HCT116 (cell line): ENCODE measurements around the gene C8A. TPM values are rescaled to one million over a fixed set of nuclear protein-coding genes. Genes with fewer than 3 reads are reported as not detected.

Source experiments
- ATAC-seq: fragments of 200-7000 bp; cut with Tn5 transposase; 2 replicates; pipeline ENCODE4 v1.9.1; 2020; ENCODE audit warnings: mild to moderate bottlenecking, moderate library complexity
- BruUV-seq: library from RNA; stranded (reverse); fragments of 400-500 nt; replicated peaks from 2 replicates; lab custom pipeline; 2021; lab: Mats Ljungman, UMichigan
- CTCF ChIA-PET: fragments of 300-600 bp; sonication (Branson Sonifier 250); formaldehyde crosslinking; loops from one replicate; lab custom pipeline; 2021; ENCODE audit warnings: antibody characterized with exemption; lab: Charles Lee
- POLR2A ChIA-PET: fragments of 300-600, 350-600 bp; sonication (Branson Sonifier 250); formaldehyde crosslinking; loops from one replicate; lab custom pipeline; 2021; ENCODE audit warnings: antibody characterized with exemption; lab: Charles Lee
- RAD21 ChIA-PET, 2 experiments: fragments of 300-600 bp; sonication (Branson Sonifier 250); formaldehyde crosslinking; loops; one replicate each; lab custom pipeline; 2023; ENCODE audit warnings: low total read pairs in 2 of 2; ENCODE audit not compliant: uncharacterized antibody in 2 of 2, unreplicated experiment in 2 of 2, low non-redundant PET in 1 of 2; lab: Charles Lee
- DNase-seq: peaks from one replicate; pipeline ENCODE4 v3.0.0-alpha.2; 2010; ENCODE audit warnings: low read depth, low spot score
- H2AFZ ChIP-seq: fragments of 200-600 bp; shearing (Covaris generic), sonication (generic); 2 replicates; pipeline ENCODE4 v1.6.1; 2017; ENCODE audit warnings: low read depth, mixed run types, mixed read lengths, antibody characterized with exemption, low read length; ENCODE audit not compliant: poor library complexity, severe bottlenecking
- H3K27ac ChIP-seq: 2 replicates; pipeline ENCODE4 v1.5.1; 2012; ENCODE audit warnings: low read depth, low read length
- H3K27me3 ChIP-seq: fragments of 200-600 bp; sonication (generic); 2 replicates; pipeline ENCODE4 v1.6.1; 2016; ENCODE audit warnings: mixed run types, low read length, mixed read lengths; ENCODE audit not compliant: insufficient read depth
- H3K36me3 ChIP-seq, 2 experiments: fragments of 200-500 bp in 1 of 2; fragments of 200-600 bp in 1 of 2; sonication (Bioruptor generic) in 1 of 2; sonication (generic) in 1 of 2; 2 replicates each; pipeline versions ENCODE4 v1.5.1 to v1.6.1; 2014 to 2016; ENCODE audit warnings: low read length in 2 of 2, inconsistent platforms in 1 of 2, mixed read lengths in 1 of 2, mixed run types in 1 of 2; ENCODE audit not compliant: insufficient read depth in 2 of 2, control insufficient read depth in 1 of 2
- H3K4me1 ChIP-seq, 2 experiments: fragments of 200-600 bp in 1 of 2; sonication (generic) in 1 of 2; 2 replicates each; pipeline versions ENCODE4 v1.5.1 to v1.6.1; 2012 to 2017; ENCODE audit warnings: low read length in 2 of 2, inconsistent platforms in 1 of 2, mild to moderate bottlenecking in 1 of 2, mixed read lengths in 1 of 2, mixed run types in 1 of 2, moderate library complexity in 1 of 2; ENCODE audit not compliant: insufficient read depth in 2 of 2, control insufficient read depth in 1 of 2
- H3K4me2 ChIP-seq: fragments of 200-600 bp; sonication (generic); 2 replicates; pipeline ENCODE4 v1.6.1; 2017; ENCODE audit warnings: mixed run types, low read length, mixed read lengths
- H3K4me3 ChIP-seq, 2 experiments: fragments of 200-600 bp in 1 of 2; sonication (generic) in 1 of 2; replicated peaks in 1 of 2; 2 replicates each; pipeline ENCODE4 v1.5.1; 2011 to 2016; ENCODE audit warnings: low read length in 2 of 2, control low read depth in 1 of 2, low read depth in 1 of 2, mild to moderate bottlenecking in 1 of 2, mixed read lengths in 1 of 2, mixed run types in 1 of 2
- H3K79me2 ChIP-seq: fragments of 200-600 bp; sonication (generic); 2 replicates; pipeline ENCODE4 v1.6.1; 2017; ENCODE audit warnings: mild to moderate bottlenecking, mixed run types, low read length, moderate library complexity, mixed read lengths; ENCODE audit not compliant: insufficient read depth
- H3K9ac ChIP-seq: fragments of 200-600 bp; sonication (generic); 2 replicates; pipeline ENCODE4 v1.6.1; 2016; ENCODE audit warnings: low read length, mixed read lengths
- H3K9me2 ChIP-seq: fragments of 200-600 bp; sonication (generic), shearing (Covaris generic); 2 replicates; pipeline ENCODE4 v1.6.1; 2017; ENCODE audit warnings: mixed run types, mild to moderate bottlenecking, moderate library complexity; ENCODE audit not compliant: insufficient read depth
- H3K9me3 ChIP-seq, 2 experiments: fragments of 200-500 bp in 1 of 2; fragments of 200-600 bp in 1 of 2; sonication (Bioruptor generic) in 1 of 2; sonication (generic) in 1 of 2; 2 replicates each; pipeline ENCODE4 v1.6.1; 2014 to 2017; ENCODE audit warnings: low read length in 2 of 2, mixed read lengths in 2 of 2, inconsistent platforms in 1 of 2, low read depth in 1 of 2, mild to moderate bottlenecking in 1 of 2, mixed run types in 1 of 2, moderate library complexity in 1 of 2; ENCODE audit not compliant: control insufficient read depth in 1 of 2, insufficient read depth in 1 of 2
- H4K20me1 ChIP-seq: fragments of 200-600 bp; sonication (generic), shearing (Covaris generic); 2 replicates; pipeline ENCODE4 v1.6.1; 2017; ENCODE audit warnings: mixed run types, mild to moderate bottlenecking, moderate library complexity; ENCODE audit not compliant: insufficient read depth
- CBX3 ChIP-seq: IDR thresholded peaks from 2 replicates; pipeline ENCODE4 v1.6.1; 2012; ENCODE audit warnings: low read depth
- CEBPB ChIP-seq: IDR thresholded peaks from 2 replicates; pipeline ENCODE4 v1.6.1; 2012; ENCODE audit warnings: low read depth
- EGR1 ChIP-seq: IDR thresholded peaks from 2 replicates; pipeline ENCODE4 v1.6.1; 2012; ENCODE audit warnings: low read depth
- ELF1 ChIP-seq: IDR thresholded peaks from 2 replicates; pipeline ENCODE4 v1.6.1; 2012; ENCODE audit warnings: low read depth, borderline replicate concordance
- EZH2 ChIP-seq: fragments of 200-600 bp; sonication (generic); IDR thresholded peaks from 2 replicates; pipeline ENCODE4 v1.6.1; 2017; ENCODE audit warnings: antibody characterized with exemption, mixed run types
- JUND ChIP-seq: IDR thresholded peaks from 2 replicates; pipeline ENCODE4 v1.6.1; 2012
- MAX ChIP-seq: IDR thresholded peaks from 2 replicates; pipeline ENCODE4 v1.6.1; 2012
- POLR2A ChIP-seq: IDR thresholded peaks from 2 replicates; pipeline ENCODE4 v1.7.0; 2011; ENCODE audit warnings: borderline replicate concordance; ENCODE audit not compliant: insufficient read depth, insufficient read length; ENCODE audit errors: extremely low read depth
- POLR2AphosphoS5 ChIP-seq: IDR thresholded peaks from 2 replicates; pipeline ENCODE4 v1.6.1; 2011; ENCODE audit warnings: mild to moderate bottlenecking, low read depth, low read length, moderate library complexity
- RAD21 ChIP-seq: IDR thresholded peaks from 2 replicates; pipeline ENCODE4 v1.6.1; 2012; ENCODE audit warnings: low read depth, mild to moderate bottlenecking
- REST ChIP-seq: IDR thresholded peaks from 2 replicates; pipeline ENCODE4 v1.6.1; 2012; ENCODE audit warnings: low read depth
- SIN3A ChIP-seq: IDR thresholded peaks from 2 replicates; pipeline ENCODE4 v1.6.1; 2012; ENCODE audit warnings: low read depth
- SP1 ChIP-seq: IDR thresholded peaks from 2 replicates; pipeline ENCODE4 v1.6.1; 2012; ENCODE audit warnings: low read depth
- SRF ChIP-seq: IDR thresholded peaks from 2 replicates; pipeline ENCODE4 v1.6.1; 2012; ENCODE audit warnings: low read depth
- YY1 ChIP-seq: IDR thresholded peaks from 2 replicates; pipeline ENCODE4 v1.6.1; 2011; ENCODE audit warnings: low read length, low read depth, moderate library complexity, mild to moderate bottlenecking; ENCODE audit not compliant: insufficient replicate concordance; ENCODE audit errors: extremely low read depth
- intact Hi-C: fragments of 100-400 bp; cut with micrococcal nuclease; formaldehyde crosslinking; loops from 2 replicates; pipeline ENCODE4 v1.10.0; 2022
- total RNA-seq: library from RNA; stranded (reverse); gene quantifications from one replicate; pipeline ENCODE4 v1.2.1, GENCODE V29; 2021; ENCODE audit not compliant: unreplicated experiment
- TF ChIP-seq, protein P1 (sequence below): IDR thresholded peaks from 2 replicates; pipeline ENCODE4 v1.6.1; 2012
- TF ChIP-seq, protein P2 (sequence below): IDR thresholded peaks from 2 replicates; pipeline ENCODE4 v1.6.1; 2011; ENCODE audit warnings: mild to moderate bottlenecking, low read length, moderate library complexity; ENCODE audit not compliant: insufficient replicate concordance; ENCODE audit errors: extremely low read depth

Gene C8A
- total RNA-seq, 1 experiment from 2014 or later = 0.10 TPM

DNA sequence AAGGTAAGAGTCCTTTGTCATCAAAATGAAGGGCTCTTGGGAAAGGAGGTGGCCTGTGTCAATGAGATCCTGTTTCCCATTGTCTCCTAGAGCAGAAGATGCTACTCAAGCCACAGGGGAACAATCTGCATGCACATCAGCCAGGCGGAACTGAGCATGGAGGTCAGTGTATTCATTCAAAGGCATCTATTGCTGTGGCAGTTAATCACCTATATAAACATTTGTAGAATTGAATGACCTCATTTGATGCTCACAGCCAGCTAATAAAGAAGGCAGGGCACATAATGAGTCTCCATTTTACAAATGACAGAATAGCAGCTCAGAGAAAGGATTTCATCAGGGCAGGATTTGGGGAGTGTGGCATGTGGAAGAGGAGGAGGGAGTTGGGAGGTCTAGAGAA, 29.7 kb upstream of the C8A start:
- TF ChIP-seq ELF1 (no peak), CEBPB (no peak), CBX3 (no peak), JUND (no peak), REST (no peak), EGR1 (no peak), POLR2AphosphoS5 (no peak), POLR2A (no peak), MAX (no peak), SIN3A (no peak), RAD21 (no peak), SRF (no peak), SP1 (no peak), YY1 (no peak), EZH2 (no peak)
- TF ChIP-seq, protein P1, sequence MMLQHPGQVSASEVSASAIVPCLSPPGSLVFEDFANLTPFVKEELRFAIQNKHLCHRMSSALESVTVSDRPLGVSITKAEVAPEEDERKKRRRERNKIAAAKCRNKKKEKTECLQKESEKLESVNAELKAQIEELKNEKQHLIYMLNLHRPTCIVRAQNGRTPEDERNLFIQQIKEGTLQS = no peak
- TF ChIP-seq, protein P2, sequence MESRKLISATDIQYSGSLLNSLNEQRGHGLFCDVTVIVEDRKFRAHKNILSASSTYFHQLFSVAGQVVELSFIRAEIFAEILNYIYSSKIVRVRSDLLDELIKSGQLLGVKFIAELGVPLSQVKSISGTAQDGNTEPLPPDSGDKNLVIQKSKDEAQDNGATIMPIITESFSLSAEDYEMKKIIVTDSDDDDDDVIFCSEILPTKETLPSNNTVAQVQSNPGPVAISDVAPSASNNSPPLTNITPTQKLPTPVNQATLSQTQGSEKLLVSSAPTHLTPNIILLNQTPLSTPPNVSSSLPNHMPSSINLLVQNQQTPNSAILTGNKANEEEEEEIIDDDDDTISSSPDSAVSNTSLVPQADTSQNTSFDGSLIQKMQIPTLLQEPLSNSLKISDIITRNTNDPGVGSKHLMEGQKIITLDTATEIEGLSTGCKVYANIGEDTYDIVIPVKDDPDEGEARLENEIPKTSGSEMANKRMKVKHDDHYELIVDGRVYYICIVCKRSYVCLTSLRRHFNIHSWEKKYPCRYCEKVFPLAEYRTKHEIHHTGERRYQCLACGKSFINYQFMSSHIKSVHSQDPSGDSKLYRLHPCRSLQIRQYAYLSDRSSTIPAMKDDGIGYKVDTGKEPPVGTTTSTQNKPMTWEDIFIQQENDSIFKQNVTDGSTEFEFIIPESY = no peak
- Histone ChIP-seq H3K9me2 (no peaks in the 10 kb centered on the region), H3K9me3 (no peaks in the 10 kb centered on the region), H3K4me3 (no peak overlapping the region), H2AFZ (no peak overlapping the region), H4K20me1 (no peaks in the 10 kb centered on the region), H3K27me3 (peaks cover 12% of the 10 kb centered on the region), H3K36me3 (no peaks in the 10 kb centered on the region), H3K27ac (no peak overlapping the region), H3K79me2 (no peaks in the 10 kb centered on the region), H3K4me1 (no peaks in the 10 kb centered on the region), H3K4me2 (no peak overlapping the region), H3K9ac (no peak overlapping the region)
- BruUV-seq = no TSS peak
- DNase-seq = no peak
- ChIA-PET CTCF (no interaction called here), RAD21 (no interaction called here), POLR2A (no interaction called here)
- intact Hi-C loops = no loop called here
- ATAC-seq = no peak
